Stimulated activated CD4-positive, alpha-beta T cell treated with anti-CD3 and anti-CD28 coated beads, Interleukin-2, amount 100 ng/mL, for 24 hours (primary cell): Measurements from ENCODE around the gene SELL.
"Not testable (repeated sequence)": the region's sequence is repeated elsewhere in the genome, so short reads cannot be mapped to it uniquely, and the experiment has no call there.

Source experiments
- DNase-seq, 2 donors: peaks; one replicate each; pipeline ENCODE4 v3.0.0-alpha.2; 2020

Gene SELL

GRCh38 chr1:169662680-169663079 is 48.7 kb downstream of the SELL start:
- not testable (repeated sequence) for DNase-seq

- not testable (repeated sequence) for DNase-seq
Observed at GRCh38 chr1:169661066-169661465, 50.4 kb downstream of the SELL start.

- DNase-seq, result not testable (repeated sequence)
Observed at GRCh38 chr1:169658777-169659176, 52.6 kb downstream of the SELL start.

GRCh38 chr1:169653873-169654272 is 57.5 kb downstream of the SELL start:
- DNase-seq, result no peak

GRCh38 chr1:169651035-169651434 is 60.4 kb downstream of the SELL start:
- no peak for DNase-seq

GRCh38 chr1:169650551-169650950 is 60.9 kb downstream of the SELL start:
- no peak for DNase-seq

GRCh38 chr1:169648709-169649108 is 62.7 kb downstream of the SELL start:
- no peak for DNase-seq

GRCh38 chr1:169648187-169648586 is 63.2 kb downstream of the SELL start:
- no peak for DNase-seq

- no peak for DNase-seq
Observed at GRCh38 chr1:169647512-169647911, 63.9 kb downstream of the SELL start.

- no peak for DNase-seq
Observed at GRCh38 chr1:169644297-169644696, 67.1 kb downstream of the SELL start.
